Measurements from ENCODE around the gene SPRY4. TPM values are rescaled to one million over a fixed set of nuclear protein-coding genes. Genes with fewer than 3 reads are reported as not detected.

SPRY4 gene
- total and polyA plus RNA-seq, 2 experiments from 2014 or later = 4.4 to 11.0 TPM

- no peak for DNase-seq (ENCODE audit: low read depth in 1 of 2, low spot score in 1 of 2)
- H3K27me3 ChIP-seq = no peaks in the 10 kb centered on the region
- no peak overlapping the region for H3K27ac ChIP-seq
- H3K4me1 ChIP-seq (ENCODE audit: low read depth) = peaks cover 56% of the 10 kb centered on the region
- TF ChIP-seq CTCF (IDR thresholded peaks at IDR 0.05; ENCODE audit: low read depth, low read length) = no peak
- no peaks in the 10 kb centered on the region for H3K36me3 ChIP-seq
- H3K4me3 ChIP-seq = no peak overlapping the region
- no peaks in the 10 kb centered on the region for H3K9me3 ChIP-seq (ENCODE audit: low read depth)
Measured at GRCh38 chr5:142319560-142320429, 5.0 kb downstream of the SPRY4 start.

DNA sequence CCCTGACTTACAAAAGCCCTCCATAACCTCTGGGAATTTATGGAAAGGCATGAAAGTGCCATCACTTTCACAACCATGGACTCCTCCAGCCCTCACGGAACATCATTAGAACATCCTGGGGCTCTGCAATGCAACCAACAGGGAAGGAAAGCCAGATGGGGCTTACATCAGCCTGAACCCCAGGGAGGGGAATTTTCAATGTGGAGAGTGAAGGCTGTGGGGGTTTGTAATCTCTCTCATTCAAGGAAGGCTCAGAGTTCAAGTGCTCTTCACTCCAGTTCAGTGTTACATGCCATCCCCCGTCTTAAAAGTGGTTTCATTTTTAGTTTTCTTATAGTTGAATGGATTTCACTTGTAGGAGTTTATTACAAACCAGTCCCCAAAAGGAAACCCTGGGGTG, 5.7 kb downstream of the SPRY4 start:
- Histone ChIP-seq H3K4me3 (no peak overlapping the region), H3K27ac (no peak overlapping the region), H3K9me3 (ENCODE audit: low read depth) (no peaks in the 10 kb centered on the region), H3K36me3 (no peaks in the 10 kb centered on the region), H3K27me3 (no peaks in the 10 kb centered on the region), H3K4me1 (ENCODE audit: low read depth) (peaks cover 56% of the 10 kb centered on the region)
- no peak for TF ChIP-seq CTCF (IDR thresholded peaks at IDR 0.05; ENCODE audit: low read depth, low read length)
- no peak for DNase-seq (ENCODE audit: low read depth in 1 of 2, low spot score in 1 of 2)

DNA sequence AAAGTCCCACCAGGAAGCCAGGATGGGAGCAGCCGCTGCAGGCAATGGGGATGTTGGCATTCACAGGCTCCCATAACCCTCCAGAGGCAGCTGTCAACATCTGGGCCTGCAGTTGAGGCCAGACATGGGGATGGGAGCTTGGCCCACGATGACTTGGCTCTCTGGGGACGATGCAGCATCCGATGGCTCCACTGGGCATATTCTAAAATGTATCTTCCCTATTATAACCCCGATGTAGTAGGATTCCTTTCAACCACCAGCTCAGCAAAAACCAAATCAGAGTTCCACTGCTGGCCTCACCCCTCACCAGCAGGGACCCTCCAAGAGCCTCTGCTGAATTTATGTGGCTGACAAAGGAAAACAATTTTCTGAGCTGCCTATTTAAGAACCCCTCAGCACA, 7.1 kb downstream of the SPRY4 start:
- Histone ChIP-seq H3K9me3 (ENCODE audit: low read depth) (no peaks in the 10 kb centered on the region), H3K4me1 (ENCODE audit: low read depth) (peaks cover 45% of the 10 kb centered on the region), H3K36me3 (no peaks in the 10 kb centered on the region), H3K4me3 (no peak overlapping the region), H3K27me3 (no peaks in the 10 kb centered on the region), H3K27ac (no peak overlapping the region)
- peak; percentile 36 for TF ChIP-seq CTCF (IDR thresholded peaks at IDR 0.05; ENCODE audit: low read depth, low read length)
- DNase-seq (ENCODE audit: low read depth in 1 of 2, low spot score in 1 of 2) = no peak

DNA sequence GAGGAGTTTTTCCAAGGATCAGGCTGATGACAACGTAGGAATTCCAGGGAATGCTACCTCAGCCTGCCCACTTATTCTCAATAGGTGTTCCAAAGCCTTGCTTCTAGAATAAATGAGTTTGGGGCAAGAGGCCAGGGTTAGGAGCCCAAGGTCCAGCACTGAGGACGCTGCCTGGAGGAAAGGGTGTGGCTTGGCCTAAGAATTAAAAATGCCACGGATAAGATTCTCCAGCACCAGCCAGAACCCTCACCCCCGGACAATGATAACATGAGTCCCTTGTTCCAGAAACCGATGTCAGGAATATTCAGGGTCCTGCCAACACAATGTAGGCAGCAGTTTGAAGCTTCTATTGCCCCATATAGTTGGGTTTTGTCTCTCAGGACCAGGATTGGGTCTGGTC, 7.6 kb downstream of the SPRY4 start:
- TF ChIP-seq CTCF (IDR thresholded peaks at IDR 0.05; ENCODE audit: low read depth, low read length) = no peak
- no peaks in the 10 kb centered on the region for H3K36me3 ChIP-seq
- no peaks in the 10 kb centered on the region for H3K9me3 ChIP-seq (ENCODE audit: low read depth)
- H3K27me3 ChIP-seq = no peaks in the 10 kb centered on the region
- peaks cover 41% of the 10 kb centered on the region for H3K4me1 ChIP-seq (ENCODE audit: low read depth)
- H3K4me3 ChIP-seq = no peak overlapping the region
- no peak for DNase-seq (ENCODE audit: low read depth in 1 of 2, low spot score in 1 of 2)
- H3K27ac ChIP-seq = no peak overlapping the region

DNA sequence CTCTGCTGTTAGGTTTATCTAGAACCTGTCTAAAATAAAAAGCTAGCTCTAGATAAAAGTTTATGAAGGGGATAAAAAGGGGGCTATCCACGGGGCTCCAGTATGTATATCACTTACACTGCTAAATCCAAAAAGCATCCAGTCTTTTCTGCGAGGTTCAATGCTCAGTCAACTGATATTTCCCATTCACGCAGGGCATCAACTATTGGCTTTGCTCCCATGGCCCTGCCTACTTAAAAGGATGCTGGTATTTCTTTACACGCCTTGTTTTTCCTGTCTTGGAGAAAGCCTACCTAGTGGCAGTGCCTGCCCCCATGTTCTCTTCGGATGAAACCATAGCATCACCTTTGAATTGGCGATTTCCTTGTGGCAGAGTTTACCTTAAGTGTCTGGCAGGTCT, 8.1 kb downstream of the SPRY4 start:
- H3K4me1 ChIP-seq (ENCODE audit: low read depth) = peaks cover 41% of the 10 kb centered on the region
- H3K27me3 ChIP-seq = no peaks in the 10 kb centered on the region
- DNase-seq (ENCODE audit: low read depth in 1 of 2, low spot score in 1 of 2) = no peak
- TF ChIP-seq CTCF (IDR thresholded peaks at IDR 0.05; ENCODE audit: low read depth, low read length) = no peak
- no peak overlapping the region for H3K4me3 ChIP-seq
- H3K27ac ChIP-seq = no peak overlapping the region
- H3K9me3 ChIP-seq (ENCODE audit: low read depth) = no peaks in the 10 kb centered on the region
- no peaks in the 10 kb centered on the region for H3K36me3 ChIP-seq
